Omental fat pad (tissue), 4 donors: ENCODE data around the gene TDRD12. TPM values are rescaled to one million over a fixed set of nuclear protein-coding genes. Genes with fewer than 3 reads are reported as not detected.
"Not testable (repeated sequence)": the region's sequence is repeated elsewhere in the genome, so short reads cannot be mapped to it uniquely, and the experiment has no call there.

Source experiments
- ATAC-seq: fragments of 150-250 bp; one replicate; pipeline ENCODE4 v1.9.1; 2016; ENCODE audit warnings: mild to moderate bottlenecking, moderate library complexity; ENCODE audit not compliant: low FRiP score
- DNase-seq: peaks from one replicate; pipeline ENCODE4 v3.0.0-alpha.2; 2019; ENCODE audit warnings: low spot score
- total RNA-seq, 4 donors: library from RNA; depleted of rRNA; stranded (reverse); fragments of >200 nt; gene quantifications; one replicate each; pipeline ENCODE4 v1.1.0, GENCODE V29; 2016
- TF ChIP-seq, protein P1 (sequence below), 3 donors: fragments of 450-650 bp; IDR thresholded peaks; one replicate each; pipeline ENCODE4 v1.5.1; 2016 to 2017; ENCODE audit warnings: antibody characterized with exemption in 3 of 3, mild to moderate bottlenecking in 3 of 3, moderate library complexity in 2 of 3

The TDRD12 gene
- total RNA-seq, 4 donors from 2014 or later, result 0.50 to 1.3 TPM; not detected in 2

- ATAC-seq (no peak), DNase-seq (no peak)
- TF ChIP-seq, protein P1, sequence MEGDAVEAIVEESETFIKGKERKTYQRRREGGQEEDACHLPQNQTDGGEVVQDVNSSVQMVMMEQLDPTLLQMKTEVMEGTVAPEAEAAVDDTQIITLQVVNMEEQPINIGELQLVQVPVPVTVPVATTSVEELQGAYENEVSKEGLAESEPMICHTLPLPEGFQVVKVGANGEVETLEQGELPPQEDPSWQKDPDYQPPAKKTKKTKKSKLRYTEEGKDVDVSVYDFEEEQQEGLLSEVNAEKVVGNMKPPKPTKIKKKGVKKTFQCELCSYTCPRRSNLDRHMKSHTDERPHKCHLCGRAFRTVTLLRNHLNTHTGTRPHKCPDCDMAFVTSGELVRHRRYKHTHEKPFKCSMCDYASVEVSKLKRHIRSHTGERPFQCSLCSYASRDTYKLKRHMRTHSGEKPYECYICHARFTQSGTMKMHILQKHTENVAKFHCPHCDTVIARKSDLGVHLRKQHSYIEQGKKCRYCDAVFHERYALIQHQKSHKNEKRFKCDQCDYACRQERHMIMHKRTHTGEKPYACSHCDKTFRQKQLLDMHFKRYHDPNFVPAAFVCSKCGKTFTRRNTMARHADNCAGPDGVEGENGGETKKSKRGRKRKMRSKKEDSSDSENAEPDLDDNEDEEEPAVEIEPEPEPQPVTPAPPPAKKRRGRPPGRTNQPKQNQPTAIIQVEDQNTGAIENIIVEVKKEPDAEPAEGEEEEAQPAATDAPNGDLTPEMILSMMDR (IDR thresholded peaks at IDR 0.05), result no peak
Observed at GRCh38 chr19:32767951-32768679, 48.5 kb downstream of the TDRD12 start.

GRCh38 chr19:32771596-32771995 is 52.0 kb downstream of the TDRD12 start:
- TF ChIP-seq, protein P1 (IDR thresholded peaks at IDR 0.05), result no peak
- ATAC-seq, result no peak
- DNase-seq, result no peak

GRCh38 chr19:32773126-32773525 is 53.6 kb downstream of the TDRD12 start:
- no peak for DNase-seq
- ATAC-seq, result no peak
- TF ChIP-seq, protein P1 (IDR thresholded peaks at IDR 0.05), result no peak

DNA sequence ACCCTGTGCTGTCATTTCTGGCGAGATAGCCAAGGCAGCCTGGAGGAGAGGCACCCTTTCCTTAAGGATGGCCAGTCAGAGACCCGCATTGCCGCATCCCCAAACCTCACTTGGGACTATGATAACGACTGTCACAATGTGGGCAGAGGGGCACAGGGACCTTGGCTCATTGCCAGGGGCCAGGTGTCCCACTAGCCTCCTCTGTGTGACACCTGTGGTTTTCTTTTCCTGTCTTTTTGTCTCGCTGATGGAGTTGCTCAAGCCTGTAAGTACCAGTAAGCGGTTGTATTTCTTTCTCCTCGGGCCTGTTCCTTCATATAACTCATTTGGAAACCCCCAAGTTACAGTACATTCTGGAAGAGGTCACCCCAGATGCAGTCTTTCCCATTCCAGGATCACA is 59.5 kb downstream of the TDRD12 start:
- DNase-seq, result no peak
- TF ChIP-seq, protein P1 (IDR thresholded peaks at IDR 0.05), result no peak
- ATAC-seq, result no peak

- ATAC-seq (no peak), DNase-seq (no peak)
- TF ChIP-seq, protein P1 (IDR thresholded peaks at IDR 0.05), result no peak
Observed at GRCh38 chr19:32781280-32781679, 61.7 kb downstream of the TDRD12 start.

DNA sequence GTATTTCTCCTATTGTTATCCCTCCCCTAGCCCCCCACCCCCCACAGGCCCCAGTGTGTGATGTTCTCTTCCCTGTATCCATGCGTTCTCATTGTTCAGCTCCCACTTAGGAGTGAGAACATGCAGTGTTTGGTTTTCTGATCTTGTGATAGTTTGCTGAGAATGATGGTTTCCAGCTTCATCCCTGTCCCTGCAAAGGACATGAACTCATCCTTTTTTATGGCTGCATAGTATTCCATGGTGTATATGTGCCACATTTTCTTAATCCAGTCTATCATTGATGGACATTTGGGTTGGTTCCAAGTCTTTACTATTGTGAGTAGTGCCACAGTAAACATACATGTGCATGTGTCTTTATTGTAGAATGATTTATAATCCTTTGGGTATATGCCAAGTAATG is 62.5 kb downstream of the TDRD12 start:
- ATAC-seq, DNase-seq: not testable (repeated sequence)

GRCh38 chr19:32787161-32787813 is 67.7 kb downstream of the TDRD12 start:
- ATAC-seq, DNase-seq: not testable (repeated sequence)

- DNase-seq, ATAC-seq: not testable (repeated sequence)
Observed at GRCh38 chr19:32787895-32788294, 68.3 kb downstream of the TDRD12 start.
